Effector memory CD4-positive, alpha-beta T cell (primary cell): ENCODE results near the gene DDX5.

ENCODE experiments used
- DNase-seq, 3 donors: peaks; one replicate each; pipeline ENCODE4 v3.0.0-alpha.2; 2020
- H3K27ac ChIP-seq: 2 replicates; pipeline ENCODE4 v1.7.0; 2013; ENCODE audit warnings: mild to moderate bottlenecking, low read length, moderate library complexity; ENCODE audit not compliant: insufficient read depth, poor library complexity, severe bottlenecking
- H3K27me3 ChIP-seq: replicated peaks from 2 replicates; pipeline ENCODE4 v1.7.0; 2013; ENCODE audit warnings: mild to moderate bottlenecking, low read length; ENCODE audit not compliant: insufficient read depth, control insufficient read depth, poor library complexity, severe bottlenecking
- H3K36me3 ChIP-seq: 2 replicates; pipeline ENCODE4 v1.7.0; 2013; ENCODE audit warnings: mild to moderate bottlenecking, low read length, moderate library complexity; ENCODE audit not compliant: control insufficient read depth, insufficient read depth
- H3K4me1 ChIP-seq: 2 replicates; pipeline ENCODE4 v1.7.0; 2013; ENCODE audit warnings: low read length, mild to moderate bottlenecking; ENCODE audit not compliant: control insufficient read depth, insufficient read depth, poor library complexity, severe bottlenecking
- H3K4me3 ChIP-seq: 2 replicates; pipeline ENCODE4 v1.7.0; 2013; ENCODE audit warnings: low read length, low read depth, mild to moderate bottlenecking; ENCODE audit not compliant: insufficient read depth, poor library complexity, severe bottlenecking
- H3K9me3 ChIP-seq: 2 replicates; pipeline ENCODE4 v1.7.0; 2013; ENCODE audit warnings: mild to moderate bottlenecking, low read length, moderate library complexity; ENCODE audit not compliant: control insufficient read depth

Gene DDX5

GRCh38 chr17:64502809-64503208 lies 3.3 kb downstream of the DDX5 start:
- no peak overlapping the region for H3K4me3 ChIP-seq
- peaks cover 77% of the 10 kb centered on the region for H3K36me3 ChIP-seq
- no peaks in the 10 kb centered on the region for H3K27me3 ChIP-seq
- H3K4me1 ChIP-seq: peaks cover 27% of the 10 kb centered on the region
- no peak overlapping the region for H3K27ac ChIP-seq
- no peaks in the 10 kb centered on the region for H3K9me3 ChIP-seq
- no peak for DNase-seq

- H3K9me3 ChIP-seq: no peaks in the 10 kb centered on the region
- peaks cover 77% of the 10 kb centered on the region for H3K36me3 ChIP-seq
- no peak overlapping the region for H3K4me3 ChIP-seq
- DNase-seq: no peak
- no peaks in the 10 kb centered on the region for H3K27me3 ChIP-seq
- H3K4me1 ChIP-seq: peaks cover 32% of the 10 kb centered on the region
- H3K27ac ChIP-seq: peak overlapping the region; percentile 31
Observed at GRCh38 chr17:64502021-64502420, 4.1 kb downstream of the DDX5 start.

GRCh38 chr17:64500862-64501765 lies 5.0 kb downstream of the DDX5 start:
- H3K27ac ChIP-seq: no peak overlapping the region
- peak in 1 of 3 donors; percentile 4 for DNase-seq
- H3K9me3 ChIP-seq: no peaks in the 10 kb centered on the region
- H3K4me3 ChIP-seq: no peak overlapping the region
- H3K27me3 ChIP-seq: no peaks in the 10 kb centered on the region
- H3K4me1 ChIP-seq: peaks cover 33% of the 10 kb centered on the region
- H3K36me3 ChIP-seq: peaks cover 77% of the 10 kb centered on the region

GRCh38 chr17:64500487-64500859 lies 5.6 kb downstream of the DDX5 start:
- no peak for DNase-seq
- Histone ChIP-seq H3K4me3 (no peak overlapping the region), H3K4me1 (peaks cover 38% of the 10 kb centered on the region), H3K9me3 (no peaks in the 10 kb centered on the region), H3K27me3 (no peaks in the 10 kb centered on the region), H3K36me3 (peaks cover 75% of the 10 kb centered on the region), H3K27ac (no peak overlapping the region)

DNA sequence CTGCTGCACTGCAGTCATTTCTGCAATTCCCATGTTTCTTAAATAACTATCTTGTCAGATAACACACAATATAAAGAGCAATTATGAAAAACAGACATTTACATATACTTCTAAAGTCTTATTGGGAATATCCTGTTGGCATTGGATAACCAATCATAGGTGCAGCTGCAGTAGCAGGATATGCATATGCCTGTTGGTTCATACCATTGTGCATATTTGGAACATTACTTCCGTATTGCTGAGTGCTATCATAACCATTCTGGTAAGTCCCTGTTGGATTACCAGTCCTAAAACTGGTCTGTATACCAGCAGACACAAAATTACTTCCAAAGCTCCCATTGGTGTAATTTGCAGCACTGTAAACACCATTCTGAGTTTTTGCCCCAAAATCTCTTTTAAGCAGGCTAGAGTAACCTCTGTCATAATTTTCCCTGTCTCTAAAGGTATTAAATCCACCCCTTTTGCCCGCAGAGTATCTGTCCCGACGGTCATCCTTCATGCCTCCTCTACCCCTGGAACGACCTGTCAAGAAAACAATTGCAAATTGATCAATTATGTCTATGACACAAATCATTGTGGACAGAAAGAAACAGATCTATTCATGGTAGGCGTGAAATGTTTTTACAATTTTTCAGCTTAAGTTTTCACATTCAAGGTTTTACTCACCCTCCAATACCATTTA lies 6.1 kb downstream of the DDX5 start:
- no peak for DNase-seq
- no peak overlapping the region for H3K27ac ChIP-seq
- H3K4me1 ChIP-seq: peaks cover 42% of the 10 kb centered on the region
- peaks cover 69% of the 10 kb centered on the region for H3K36me3 ChIP-seq
- no peaks in the 10 kb centered on the region for H3K27me3 ChIP-seq
- H3K4me3 ChIP-seq: no peak overlapping the region
- H3K9me3 ChIP-seq: no peaks in the 10 kb centered on the region

- H3K4me1 ChIP-seq: peaks cover 36% of the 10 kb centered on the region
- H3K27me3 ChIP-seq: no peaks in the 10 kb centered on the region
- no peak for DNase-seq
- no peak overlapping the region for H3K4me3 ChIP-seq
- H3K9me3 ChIP-seq: no peaks in the 10 kb centered on the region
- H3K27ac ChIP-seq: peak overlapping the region; percentile 82
- peaks cover 56% of the 10 kb centered on the region for H3K36me3 ChIP-seq
Observed at GRCh38 chr17:64498308-64499203, 7.5 kb downstream of the DDX5 start.

DNA sequence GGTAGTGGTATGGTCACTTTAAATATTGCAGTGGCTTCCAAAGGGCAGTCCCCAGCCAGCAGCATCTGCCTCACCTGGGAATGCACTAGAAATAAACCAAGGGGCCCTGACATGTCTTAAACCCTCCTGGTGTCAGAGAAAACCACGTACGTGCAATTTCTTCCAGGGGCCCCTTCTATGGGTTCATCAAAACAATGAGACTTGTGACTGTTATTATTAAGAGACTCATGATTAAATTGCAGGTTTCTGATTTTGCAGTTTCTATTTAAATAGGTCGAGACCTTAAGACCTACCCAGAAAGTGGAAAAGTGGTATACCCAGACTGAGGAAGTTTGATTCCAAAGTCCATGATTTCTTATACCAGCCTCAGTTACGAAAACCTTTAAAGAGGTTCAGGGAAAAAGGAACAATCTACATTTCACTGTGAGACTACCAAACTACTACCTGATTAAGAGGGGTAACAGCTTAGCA lies 8.5 kb downstream of the DDX5 start:
- H3K4me1 ChIP-seq: peaks cover 29% of the 10 kb centered on the region
- H3K4me3 ChIP-seq: peak overlapping the region; percentile 85
- no peaks in the 10 kb centered on the region for H3K9me3 ChIP-seq
- no peaks in the 10 kb centered on the region for H3K27me3 ChIP-seq
- H3K27ac ChIP-seq: peak overlapping the region; percentile 82
- DNase-seq: no peak
- peaks cover 46% of the 10 kb centered on the region for H3K36me3 ChIP-seq

- Histone ChIP-seq H3K27ac (peak within 1 kb of the TSS; percentile 82), H3K9me3 (no peaks in the 10 kb centered on the region), H3K4me3 (peak within 1 kb of the TSS; percentile 85), H3K36me3 (peaks cover 40% of the 10 kb centered on the region), H3K4me1 (peaks cover 24% of the 10 kb centered on the region), H3K27me3 (no peaks in the 10 kb centered on the region)
- peak; percentile 94 for DNase-seq
Observed at GRCh38 chr17:64496786-64497564, 9.1 kb downstream of the DDX5 start, which contains the start of gene POLG2. Gene POLG2 (minus strand): TSS chr17:64497054. CDS start chr17:64496968, 86 bp downstream.

GRCh38 chr17:64496348-64496785 lies 9.7 kb downstream of the DDX5 start:
- peak overlapping the region; percentile 85 for H3K4me3 ChIP-seq
- no peak for DNase-seq
- H3K27ac ChIP-seq: peak overlapping the region; percentile 82
- peaks cover 24% of the 10 kb centered on the region for H3K4me1 ChIP-seq
- H3K36me3 ChIP-seq: peaks cover 34% of the 10 kb centered on the region
- no peaks in the 10 kb centered on the region for H3K9me3 ChIP-seq
- H3K27me3 ChIP-seq: no peaks in the 10 kb centered on the region
